Measurements from ENCODE around the gene FAM83G. TPM values are rescaled to one million over a fixed set of nuclear protein-coding genes. Genes with fewer than 3 reads are reported as not detected.
"Not testable (repeated sequence)": the region's sequence is repeated elsewhere in the genome, so short reads cannot be mapped to it uniquely, and the experiment has no call there.

Gene FAM83G
- total RNA-seq, 2 experiments from 2014 or later: 2.9 to 3.0 TPM

- CTCF ChIA-PET; H3K36me3 ChIP-seq (ENCODE audit: insufficient read depth, low read length); H3K4me1 Mint-ChIP-seq (ENCODE audit: low read depth); ATAC-seq (ENCODE audit: poor library complexity); H3K4me3 ChIP-seq (ENCODE audit: low read length); H3K27me3 Mint-ChIP-seq; POLR2A ChIA-PET; H3K27ac Mint-ChIP-seq; H3K9me3 ChIP-seq (ENCODE audit: control insufficient read depth in 1 of 2, insufficient read depth in 1 of 2, low read length in 2 of 2); H3K4me1 ChIP-seq (ENCODE audit: insufficient read depth, low read length); H3K4me3 Mint-ChIP-seq; H3K27ac ChIP-seq (ENCODE audit: low read depth in 1 of 2, low read length in 2 of 2); H3K27me3 ChIP-seq (ENCODE audit: control insufficient read depth in 1 of 2, insufficient read depth in 2 of 2, low read length in 2 of 2); H3K9me3 Mint-ChIP-seq; H3K36me3 Mint-ChIP-seq (ENCODE audit: low read depth); DNase-seq; intact Hi-C loops (cut with DNase I, micrococcal nuclease): not testable (repeated sequence)
Measured at GRCh38 chr17:19036186-19036585, 31.6 kb upstream of the FAM83G start.

- POLR2A ChIA-PET; H3K4me1 Mint-ChIP-seq (ENCODE audit: low read depth); DNase-seq; CTCF ChIA-PET; H3K36me3 ChIP-seq (ENCODE audit: insufficient read depth, low read length); H3K27me3 ChIP-seq (ENCODE audit: control insufficient read depth in 1 of 2, insufficient read depth in 2 of 2, low read length in 2 of 2); intact Hi-C loops (cut with DNase I, micrococcal nuclease); H3K9me3 ChIP-seq (ENCODE audit: control insufficient read depth in 1 of 2, insufficient read depth in 1 of 2, low read length in 2 of 2); H3K4me1 ChIP-seq (ENCODE audit: insufficient read depth, low read length); H3K27ac ChIP-seq (ENCODE audit: low read depth in 1 of 2, low read length in 2 of 2); H3K27me3 Mint-ChIP-seq; H3K9me3 Mint-ChIP-seq; H3K4me3 ChIP-seq (ENCODE audit: low read length); H3K4me3 Mint-ChIP-seq; H3K27ac Mint-ChIP-seq; H3K36me3 Mint-ChIP-seq (ENCODE audit: low read depth): not testable (repeated sequence)
- peak; percentile 99 for ATAC-seq (ENCODE audit: poor library complexity)
Measured at GRCh38 chr17:19032377-19032988, 27.9 kb upstream of the FAM83G start.

GRCh38 chr17:19031729-19032128 is 27.2 kb upstream of the FAM83G start:
- H3K4me3 Mint-ChIP-seq; H3K27me3 ChIP-seq (ENCODE audit: control insufficient read depth in 1 of 2, insufficient read depth in 2 of 2, low read length in 2 of 2); H3K27me3 Mint-ChIP-seq; H3K36me3 Mint-ChIP-seq (ENCODE audit: low read depth); H3K4me3 ChIP-seq (ENCODE audit: low read length); H3K27ac ChIP-seq (ENCODE audit: low read depth in 1 of 2, low read length in 2 of 2); intact Hi-C loops (cut with DNase I, micrococcal nuclease); H3K27ac Mint-ChIP-seq; H3K4me1 ChIP-seq (ENCODE audit: insufficient read depth, low read length); H3K9me3 Mint-ChIP-seq; CTCF ChIA-PET; H3K4me1 Mint-ChIP-seq (ENCODE audit: low read depth); H3K36me3 ChIP-seq (ENCODE audit: insufficient read depth, low read length); H3K9me3 ChIP-seq (ENCODE audit: control insufficient read depth in 1 of 2, insufficient read depth in 1 of 2, low read length in 2 of 2); POLR2A ChIA-PET: not testable (repeated sequence)
- ATAC-seq (ENCODE audit: poor library complexity): peak; percentile 35
- peak in 6 of 14 experiments; percentile 22 to 54 (median 38) for DNase-seq
- peak; percentile 21 for TF ChIP-seq CTCF (IDR thresholded peaks at IDR 0.05)

- not testable (repeated sequence) for H3K4me1 ChIP-seq (ENCODE audit: insufficient read depth, low read length); H3K4me1 Mint-ChIP-seq (ENCODE audit: low read depth); H3K9me3 Mint-ChIP-seq
Measured at GRCh38 chr17:19030771-19031449, 26.3 kb upstream of the FAM83G start.

GRCh38 chr17:19029740-19030139 is 25.2 kb upstream of the FAM83G start:
- H3K36me3 ChIP-seq (ENCODE audit: insufficient read depth, low read length); POLR2A ChIA-PET; H3K27me3 Mint-ChIP-seq; CTCF ChIA-PET; H3K27ac ChIP-seq (ENCODE audit: low read depth in 1 of 2, low read length in 2 of 2); H3K4me1 ChIP-seq (ENCODE audit: insufficient read depth, low read length); H3K4me3 Mint-ChIP-seq; H3K9me3 ChIP-seq (ENCODE audit: control insufficient read depth in 1 of 2, insufficient read depth in 1 of 2, low read length in 2 of 2); intact Hi-C loops (cut with DNase I, micrococcal nuclease); DNase-seq; ATAC-seq (ENCODE audit: poor library complexity); H3K36me3 Mint-ChIP-seq (ENCODE audit: low read depth); H3K4me1 Mint-ChIP-seq (ENCODE audit: low read depth); H3K4me3 ChIP-seq (ENCODE audit: low read length); H3K27me3 ChIP-seq (ENCODE audit: control insufficient read depth in 1 of 2, insufficient read depth in 2 of 2, low read length in 2 of 2); H3K9me3 Mint-ChIP-seq; H3K27ac Mint-ChIP-seq: not testable (repeated sequence)

More at GRCh38 chr17:19030771-19031449, 26.3 kb upstream of the FAM83G start:
- H3K9me3 ChIP-seq (ENCODE audit: control insufficient read depth in 1 of 2, insufficient read depth in 1 of 2, low read length in 2 of 2); H3K36me3 ChIP-seq (ENCODE audit: insufficient read depth, low read length); intact Hi-C loops (cut with DNase I, micrococcal nuclease); H3K4me3 ChIP-seq (ENCODE audit: low read length); H3K27me3 ChIP-seq (ENCODE audit: control insufficient read depth in 1 of 2, insufficient read depth in 2 of 2, low read length in 2 of 2); H3K27me3 Mint-ChIP-seq; H3K27ac ChIP-seq (ENCODE audit: low read depth in 1 of 2, low read length in 2 of 2); DNase-seq; ATAC-seq (ENCODE audit: poor library complexity); H3K27ac Mint-ChIP-seq; POLR2A ChIA-PET; CTCF ChIA-PET; H3K4me3 Mint-ChIP-seq; H3K36me3 Mint-ChIP-seq (ENCODE audit: low read depth): not testable (repeated sequence)

- CTCF ChIA-PET; DNase-seq; H3K27me3 Mint-ChIP-seq; H3K4me3 ChIP-seq (ENCODE audit: low read length); H3K27me3 ChIP-seq (ENCODE audit: control insufficient read depth in 1 of 2, insufficient read depth in 2 of 2, low read length in 2 of 2); intact Hi-C loops (cut with DNase I, micrococcal nuclease); H3K9me3 ChIP-seq (ENCODE audit: control insufficient read depth in 1 of 2, insufficient read depth in 1 of 2, low read length in 2 of 2); H3K36me3 ChIP-seq (ENCODE audit: insufficient read depth, low read length); ATAC-seq (ENCODE audit: poor library complexity); H3K27ac Mint-ChIP-seq; H3K27ac ChIP-seq (ENCODE audit: low read depth in 1 of 2, low read length in 2 of 2); H3K4me3 Mint-ChIP-seq; POLR2A ChIA-PET; H3K9me3 Mint-ChIP-seq: not testable (repeated sequence)
- peaks cover 15% of the 10 kb centered on the region for H3K4me1 Mint-ChIP-seq (ENCODE audit: low read depth)
- H3K36me3 Mint-ChIP-seq (ENCODE audit: low read depth): peaks cover 16% of the 10 kb centered on the region
- H3K4me1 ChIP-seq (ENCODE audit: insufficient read depth, low read length): peaks cover 19% of the 10 kb centered on the region
Measured at GRCh38 chr17:19028671-19029070, 24.1 kb upstream of the FAM83G start.
